ENCODE data around the gene SNRPD1. TPM values are rescaled to one million over a fixed set of nuclear protein-coding genes. Genes with fewer than 3 reads are reported as not detected.
A peak's percentile ranks its signal among the peaks of the same experiment; 100 is the strongest.
"Not testable (repeated sequence)": the region's sequence is repeated elsewhere in the genome, so short reads cannot be mapped to it uniquely, and the experiment has no call there.

The SNRPD1 gene
- total and polyA plus RNA-seq, 9 of the 15 experiments (the other 6 are each of a cell fraction or from before 2014, with no cell fraction given), result 186 to 1,063 (median 313) TPM

- WGBS (ENCODE audit: insufficient coverage, low coverage, missing lambda C conversion rate), result 54% methylated on average over 8 of the region's 8 CpGs
- intact Hi-C loops (cut with micrococcal nuclease); H3K27me3 ChIP-seq (ENCODE audit: control insufficient read depth in 2 of 2, insufficient read depth in 2 of 2, low read length in 2 of 2): not testable (repeated sequence)
Measured at GRCh38 chr18:21675354-21675753, 63.2 kb downstream of the SNRPD1 start.

DNA sequence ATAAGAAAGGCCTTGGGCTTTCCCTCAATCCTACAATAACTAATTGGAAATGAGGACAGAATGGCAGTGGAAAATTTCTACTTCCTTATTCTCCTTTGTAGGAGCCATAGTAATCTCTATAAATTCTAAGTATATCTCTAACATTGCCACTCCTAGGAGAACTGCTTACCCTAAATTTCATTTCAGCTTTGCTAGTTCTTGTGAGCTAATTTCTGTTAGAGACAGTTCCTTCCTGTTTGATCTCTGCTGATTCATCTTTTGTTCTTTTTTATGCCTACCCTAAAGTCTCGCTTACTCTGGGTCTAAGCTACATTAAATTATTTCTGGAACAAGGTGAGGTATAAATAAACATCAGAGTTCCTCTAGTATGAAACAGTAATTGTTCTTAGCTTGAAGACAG is 66.7 kb downstream of the SNRPD1 start:
- Histone ChIP-seq H3K4me2 (ENCODE audit: insufficient read depth, low read length) (no peak overlapping the region), H3K27me3 (ENCODE audit: control insufficient read depth in 2 of 2, insufficient read depth in 2 of 2, low read length in 2 of 2) (no peaks in the 10 kb centered on the region), H2AFZ (ENCODE audit: low read depth, low read length) (no peak overlapping the region), H4K20me1 (replicated peaks; ENCODE audit: control insufficient read depth, insufficient read depth, low read length) (no peaks in the 10 kb centered on the region), H3K79me2 (ENCODE audit: control insufficient read depth, insufficient read depth, low read length) (no peaks in the 10 kb centered on the region), H3K9ac (ENCODE audit: insufficient read depth in 1 of 2, low read depth in 2 of 2, low read length in 2 of 2) (no peak overlapping the region), H3K4me3 (no peak overlapping the region), H3K27ac (ENCODE audit: extremely low read depth, low read depth, low read length) (no peak overlapping the region), H3K36me3 (ENCODE audit: control insufficient read depth, insufficient read depth, low read length) (peaks cover 14% of the 10 kb centered on the region; the same call in 1 of the 3 replicates), H3K9me3 (replicated peaks; ENCODE audit: control insufficient read depth, insufficient read depth, low read depth, low read length) (no peaks in the 10 kb centered on the region), H3K4me1 (replicated peaks in 1 of 2; ENCODE audit: control insufficient read depth in 2 of 2, insufficient read depth in 2 of 2, low read length in 2 of 2) (peaks cover 0 to 4% of the 10 kb centered on the region in 2 experiments; a peak in 2 of 5 replicates), H3K9me1 (ENCODE audit: control insufficient read depth, insufficient read depth, low read length) (no peaks in the 10 kb centered on the region)
- CTCF ChIA-PET (ENCODE audit: low intra/inter-chr PET ratio), result no interaction called here
- in situ Hi-C loops (cut with MboI) (no loop called here), intact Hi-C loops (cut with micrococcal nuclease) (no loop called here)
- FAIRE-seq (no peak), ATAC-seq (no peak), DNase-seq (ENCODE audit: extremely low read depth in 1 of 4, low spot score in 3 of 4) (no peak)
- POLR2A ChIA-PET, result interaction anchor here (0.6 to 1.3 kb wide), 4 partner anchors 8 to 147 kb away, joined by 3 to 5 read pairs (median 4); no protein-coding TSS in a partner anchor
- 100% methylated on average over 1 of the region's 1 CpG for WGBS (ENCODE audit: insufficient coverage, low coverage, missing lambda C conversion rate)
- no TSS peak for BruUV-seq (replicated peaks)
- no peak for TF ChIP-seq ZNF133 (CRISPR knock-in tag; IDR thresholded peaks at IDR 0.05)
- no peak for TF ChIP-seq MCM5 (IDR thresholded peaks at IDR 0.05; ENCODE audit: low read depth)
- TF ChIP-seq CHCHD3 (CRISPR knock-in tag; IDR thresholded peaks at IDR 0.05), result no peak
- no peak for TF ChIP-seq ILF3 (IDR thresholded peaks at IDR 0.05; ENCODE audit: borderline replicate concordance)
- TF ChIP-seq FOXP1 (CRISPR knock-in tag; IDR thresholded peaks at IDR 0.05), result no peak
- no peak for TF ChIP-seq ZNF277 (CRISPR knock-in tag; IDR thresholded peaks at IDR 0.05; ENCODE audit: borderline replicate concordance)
- no peak for TF ChIP-seq YBX1 (IDR thresholded peaks at IDR 0.05)
- TF ChIP-seq RBM22 (IDR thresholded peaks at IDR 0.05; ENCODE audit: low read depth, low read length, poor library complexity, severe bottlenecking), result no peak
- TF ChIP-seq PHB2 (IDR thresholded peaks at IDR 0.05; ENCODE audit: low read depth), result no peak
- no peak for TF ChIP-seq FOXA3 (CRISPR knock-in tag; conservative IDR thresholded peaks at IDR 0.05 in 1 of 2, IDR thresholded peaks at IDR 0.05 in 1 of 2)
- TF ChIP-seq CHD2 (IDR thresholded peaks at IDR 0.05; ENCODE audit: low read depth, low read length), result no peak
- no peak for TF ChIP-seq TCF3 (CRISPR knock-in tag; IDR thresholded peaks at IDR 0.05)
- TF ChIP-seq MECOM (CRISPR knock-in tag; IDR thresholded peaks at IDR 0.05), result no peak
- no peak for TF ChIP-seq ESRRB (CRISPR knock-in tag; IDR thresholded peaks at IDR 0.05; ENCODE audit: borderline replicate concordance)

More at GRCh38 chr18:21675354-21675753, 63.2 kb downstream of the SNRPD1 start:
- H3K4me1 ChIP-seq (replicated peaks in 1 of 2; ENCODE audit: control insufficient read depth in 2 of 2, insufficient read depth in 2 of 2, low read length in 2 of 2); H3K9ac ChIP-seq (ENCODE audit: insufficient read depth in 1 of 2, low read depth in 2 of 2, low read length in 2 of 2); CTCF ChIA-PET (ENCODE audit: low intra/inter-chr PET ratio); H3K79me2 ChIP-seq (ENCODE audit: control insufficient read depth, insufficient read depth, low read length); H3K4me3 ChIP-seq; H4K20me1 ChIP-seq (replicated peaks; ENCODE audit: control insufficient read depth, insufficient read depth, low read length); FAIRE-seq; H3K27ac ChIP-seq (ENCODE audit: extremely low read depth, low read depth, low read length); ATAC-seq; H3K9me1 ChIP-seq (ENCODE audit: control insufficient read depth, insufficient read depth, low read length); H3K36me3 ChIP-seq (ENCODE audit: control insufficient read depth, insufficient read depth, low read length); in situ Hi-C loops (cut with MboI); H3K9me3 ChIP-seq (replicated peaks; ENCODE audit: control insufficient read depth, insufficient read depth, low read depth, low read length); BruUV-seq (replicated peaks); H3K4me2 ChIP-seq (ENCODE audit: insufficient read depth, low read length); H2AFZ ChIP-seq (ENCODE audit: low read depth, low read length): not testable (repeated sequence)
- DNase-seq (ENCODE audit: extremely low read depth in 1 of 4, low spot score in 3 of 4), result peak in 1 of 4 experiments; percentile 16
- TF ChIP-seq, protein P1, sequence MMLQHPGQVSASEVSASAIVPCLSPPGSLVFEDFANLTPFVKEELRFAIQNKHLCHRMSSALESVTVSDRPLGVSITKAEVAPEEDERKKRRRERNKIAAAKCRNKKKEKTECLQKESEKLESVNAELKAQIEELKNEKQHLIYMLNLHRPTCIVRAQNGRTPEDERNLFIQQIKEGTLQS (IDR thresholded peaks at IDR 0.05), result peak; percentile 49; the same call in 1 of the 2 replicates
- TF ChIP-seq, protein P1 (CRISPR knock-in tag; conservative IDR thresholded peaks at IDR 0.05), result not testable (repeated sequence)
- TF ChIP-seq EGR1 (conservative IDR thresholded peaks at IDR 0.05), result peak; percentile 67
- POLR2A ChIA-PET, result interaction anchor here (0.8 to 2.3 kb wide), 2 partner anchors 10 to 11 kb away, joined by 4 to 10 read pairs; no protein-coding TSS in a partner anchor

Data from K562 (cell line).